Activated CD8-positive, alpha-beta memory T cell treated with anti-CD3 and anti-CD28 coated beads, Interleukin-2, amount 50 U/mL, for 48 hours (primary cell): ENCODE data around the gene EYA4.
"Not testable (repeated sequence)": the region's sequence is repeated elsewhere in the genome, so short reads cannot be mapped to it uniquely, and the experiment has no call there.

ENCODE experiments used
- DNase-seq: peaks from one replicate; pipeline ENCODE4 v3.0.0-alpha.2; 2020

Gene EYA4

DNA sequence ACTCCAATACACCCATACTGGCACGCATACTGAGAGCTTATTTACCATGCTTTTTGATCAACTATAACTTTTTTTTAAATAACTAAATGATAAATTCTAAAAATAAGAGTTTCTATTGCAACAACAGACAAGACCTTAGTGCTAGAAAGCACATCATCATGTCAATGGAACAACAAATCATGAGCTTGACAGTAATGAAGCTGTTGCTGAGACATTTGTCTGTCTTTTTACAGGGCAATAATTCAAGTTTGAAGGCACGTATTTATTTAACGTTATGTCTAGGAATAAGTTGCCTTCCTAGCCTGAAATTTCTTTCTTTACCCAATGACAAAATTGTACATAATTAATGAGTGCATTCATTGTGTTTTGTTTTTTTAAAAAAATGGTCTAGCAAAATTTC is 299.2 kb downstream of the EYA4 start:
- no peak for DNase-seq

DNA sequence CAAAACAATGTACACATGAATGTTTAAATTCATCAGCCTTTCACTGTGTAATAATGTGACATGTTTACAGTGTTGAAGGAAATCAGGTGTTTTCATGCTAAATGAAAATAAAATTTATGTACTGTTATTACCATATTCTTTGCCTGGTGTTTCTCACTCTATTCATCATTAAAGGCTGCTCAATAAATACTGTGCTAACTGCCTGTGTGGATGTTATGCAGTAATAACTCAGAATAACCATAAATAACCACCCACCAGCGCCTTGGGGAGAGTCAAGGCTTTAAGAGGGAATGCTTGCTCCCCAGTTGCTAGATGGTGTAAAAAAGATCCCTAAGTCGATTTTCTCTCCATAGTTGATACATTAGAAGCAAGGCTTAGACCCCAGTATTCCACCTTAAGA is 299.9 kb downstream of the EYA4 start:
- DNase-seq, result no peak

DNA sequence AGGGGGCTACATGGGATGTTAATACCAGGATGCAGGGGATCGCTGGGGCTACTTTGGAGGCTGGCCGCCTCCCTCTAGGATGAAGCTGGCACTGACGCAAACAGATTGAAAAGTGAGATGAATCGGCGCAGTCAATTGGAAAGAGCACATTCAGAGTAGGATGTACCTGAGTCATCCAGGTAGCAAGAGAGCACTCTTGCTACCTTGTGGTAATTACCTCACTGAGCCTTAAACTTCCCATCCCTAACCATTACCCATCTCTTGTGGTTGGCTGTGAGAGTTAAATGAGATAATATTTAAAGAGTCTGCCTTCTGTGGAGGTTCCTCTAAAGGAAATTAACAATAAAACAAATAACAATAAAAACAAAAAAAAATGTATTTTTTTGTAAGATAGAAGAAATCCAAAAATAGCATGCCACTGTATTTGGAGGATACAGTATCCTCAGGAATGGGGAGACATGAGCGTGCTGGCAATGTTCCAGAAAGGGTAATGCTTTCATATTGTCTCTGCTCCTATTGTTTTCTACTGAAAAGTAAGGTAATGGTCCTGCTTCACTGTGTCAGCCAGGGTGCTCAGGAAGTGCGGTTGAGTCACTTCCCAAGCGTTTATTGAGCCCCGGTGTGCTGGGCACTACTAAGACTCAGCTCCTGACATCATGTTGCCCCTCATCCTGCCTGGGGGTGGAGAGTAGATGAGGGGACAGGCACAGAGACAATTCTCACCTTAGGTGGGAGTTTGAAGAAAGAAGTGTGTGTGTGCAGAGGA is 301.1 kb downstream of the EYA4 start:
- DNase-seq, result no peak

DNA sequence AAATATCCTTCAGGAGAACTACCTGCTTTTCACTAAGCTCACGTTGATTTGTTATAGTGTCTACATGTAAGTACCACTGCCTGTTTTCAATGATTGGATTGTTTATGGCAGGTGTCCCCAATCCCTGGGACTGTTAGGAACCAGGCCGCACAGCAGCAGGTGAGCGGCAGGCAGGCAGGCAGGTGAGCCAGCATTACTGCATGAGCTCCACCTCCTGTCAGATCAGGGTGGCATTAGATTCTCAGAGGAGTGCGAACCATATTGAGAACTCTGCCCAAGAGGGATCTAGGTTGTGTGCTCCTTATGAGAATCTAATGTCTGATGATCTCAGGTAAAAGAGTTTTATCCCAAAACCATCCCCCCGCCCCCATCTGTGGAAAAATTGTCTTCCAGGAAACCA is 303.3 kb downstream of the EYA4 start:
- DNase-seq, result no peak

GRCh38 chr6:133546098-133546497 is 304.9 kb downstream of the EYA4 start:
- DNase-seq, result no peak

GRCh38 chr6:133547136-133547535 is 306.0 kb downstream of the EYA4 start:
- no peak for DNase-seq

DNA sequence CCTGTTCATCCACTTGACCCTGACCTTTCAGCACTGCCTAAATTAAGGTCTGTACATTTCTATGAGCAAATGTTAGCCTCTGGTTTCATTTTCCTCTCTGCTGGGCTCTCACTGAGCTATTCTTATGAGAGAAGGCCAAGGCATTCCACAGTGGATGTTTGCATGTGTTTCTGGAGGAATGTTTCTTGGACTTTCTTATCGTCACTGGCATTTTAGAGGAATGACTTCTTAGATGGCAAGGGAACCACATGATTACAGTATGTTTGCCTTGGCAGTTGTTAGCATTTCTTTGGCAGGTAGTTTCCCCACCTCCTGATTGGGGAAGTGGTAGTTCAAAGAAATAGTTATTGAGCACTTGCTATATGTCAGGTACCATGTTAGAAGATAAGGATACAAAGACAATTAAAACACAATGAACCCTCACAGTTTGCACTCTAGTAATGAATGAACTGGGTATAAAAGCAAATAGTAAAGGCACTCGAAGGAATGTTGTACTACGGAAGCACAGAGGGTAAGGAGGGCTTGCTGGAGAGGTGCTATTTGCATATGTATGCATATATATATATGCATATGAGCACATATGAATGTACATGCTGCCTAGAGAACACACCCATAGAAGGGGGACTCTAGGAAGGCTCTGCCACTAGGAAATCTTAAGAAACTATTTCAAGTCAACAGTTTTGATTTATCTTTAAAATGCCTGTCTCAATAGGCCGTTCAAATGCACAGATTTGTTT is 307.4 kb downstream of the EYA4 start:
- DNase-seq, result no peak

- DNase-seq, result no peak
These were observed 308.2 kb downstream of the EYA4 start for GRCh38 chr6:133549371-133549801.

- no peak for DNase-seq
These were observed 308.9 kb downstream of the EYA4 start for GRCh38 chr6:133550026-133550425.

- no peak for DNase-seq
These were observed 310.3 kb downstream of the EYA4 start for GRCh38 chr6:133551436-133551835.

DNA sequence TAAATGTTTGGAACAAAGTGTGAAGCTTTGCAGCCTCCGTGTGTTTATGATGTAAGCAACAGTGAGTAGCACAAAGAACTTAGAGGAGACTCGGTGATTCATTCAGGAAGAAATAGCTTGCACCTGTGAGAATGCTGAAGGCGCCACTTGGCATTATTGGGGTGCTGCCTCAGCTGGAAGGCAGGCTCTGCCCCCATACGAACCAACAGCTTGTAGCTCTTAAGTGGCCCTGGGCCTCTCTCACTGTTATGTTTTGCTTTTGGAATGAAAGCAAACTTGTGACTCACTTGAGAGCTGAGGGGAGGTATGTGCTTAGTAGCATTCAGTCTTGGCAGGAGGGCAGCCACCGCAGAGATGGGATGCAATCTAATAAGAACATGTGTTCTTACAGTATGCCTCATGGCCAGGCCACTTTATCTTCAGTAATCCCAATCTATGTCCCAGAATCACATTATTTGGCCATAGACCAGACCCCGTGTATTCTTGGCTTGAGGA is 310.7 kb downstream of the EYA4 start:
- no peak for DNase-seq

DNA sequence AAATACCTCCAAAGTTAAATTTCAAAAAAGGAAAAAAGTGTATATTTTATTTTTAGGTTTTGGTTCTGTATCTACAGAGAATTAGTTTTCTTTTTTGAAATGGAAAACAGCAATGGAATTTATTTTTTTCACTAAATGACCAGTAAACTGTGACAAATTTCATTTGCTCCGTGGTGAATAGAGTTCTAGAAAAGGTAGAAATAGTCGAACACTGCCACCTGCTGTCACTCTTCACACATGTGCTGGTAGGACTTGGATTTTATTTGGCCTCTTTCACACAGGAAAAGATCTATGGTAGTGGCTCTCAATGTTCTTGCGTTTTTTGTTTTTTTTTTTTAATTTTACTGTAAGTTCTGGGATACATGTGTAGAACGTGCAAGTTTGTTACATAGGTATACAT is 312.5 kb downstream of the EYA4 start:
- no peak for DNase-seq

DNA sequence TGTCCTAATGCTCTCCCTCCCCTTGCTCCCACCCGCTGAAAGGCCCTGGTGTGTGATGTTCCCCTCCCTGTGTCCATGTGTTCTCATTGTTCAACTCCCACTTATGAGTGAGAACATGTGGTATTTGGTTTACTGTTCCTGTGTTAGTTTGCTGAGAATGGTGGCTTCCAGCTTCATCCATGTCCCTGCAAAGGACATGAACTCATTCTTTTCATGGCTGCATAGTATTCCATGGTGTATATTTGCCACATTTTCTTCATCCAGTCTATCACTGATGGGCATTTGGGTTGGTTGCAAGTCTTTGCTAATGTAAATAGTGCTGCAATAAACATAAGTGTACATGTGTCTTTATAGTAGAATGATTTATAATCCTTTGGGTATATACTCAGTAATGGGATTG is 313.0 kb downstream of the EYA4 start:
- not testable (repeated sequence) for DNase-seq

- no peak for DNase-seq
These were observed 314.5 kb downstream of the EYA4 start for GRCh38 chr6:133555685-133556084.

DNA sequence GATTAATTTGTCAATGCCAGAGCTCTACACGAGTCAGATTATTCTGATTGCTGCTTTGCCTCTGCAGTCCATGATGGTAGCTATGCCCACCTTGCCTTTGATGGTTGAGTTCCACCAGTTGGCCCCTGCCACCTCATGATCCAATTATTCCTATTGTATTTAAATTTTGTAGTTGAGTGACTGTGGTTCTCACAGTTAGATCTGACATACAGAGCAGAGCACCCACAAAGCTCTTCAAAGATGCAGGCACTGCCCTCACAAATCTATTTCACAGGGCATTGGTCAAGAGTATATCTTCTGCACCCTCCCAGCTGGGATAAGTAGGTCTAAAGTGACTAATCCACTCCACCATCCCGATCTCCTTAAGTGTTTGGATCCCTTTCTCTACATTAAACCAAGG is 318.8 kb downstream of the EYA4 start:
- no peak for DNase-seq

DNA sequence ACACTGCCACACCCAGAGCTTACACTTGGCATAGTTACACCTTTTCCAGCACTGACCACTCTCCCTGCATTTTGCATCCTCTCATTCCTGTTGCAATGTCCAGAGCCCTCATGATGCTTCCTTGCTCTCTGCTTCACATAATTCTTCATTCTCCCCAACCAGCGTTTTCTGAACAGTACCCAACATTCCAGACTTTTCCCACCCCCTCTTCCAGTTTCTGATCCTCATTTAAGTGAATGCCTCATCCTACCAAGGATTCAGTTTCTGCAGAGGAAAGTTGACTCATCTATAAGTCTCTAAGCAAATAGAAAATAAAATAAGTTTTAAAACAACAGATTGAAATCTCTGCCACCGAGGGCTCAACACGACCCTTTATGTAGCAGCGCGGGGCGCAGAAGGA is 326.5 kb downstream of the EYA4 start:
- DNase-seq, result no peak

- no peak for DNase-seq
These were observed 328.1 kb downstream of the EYA4 start for GRCh38 chr6:133568970-133569889.

GRCh38 chr6:133571681-133572080 is 330.5 kb downstream of the EYA4 start:
- DNase-seq, result no peak

DNA sequence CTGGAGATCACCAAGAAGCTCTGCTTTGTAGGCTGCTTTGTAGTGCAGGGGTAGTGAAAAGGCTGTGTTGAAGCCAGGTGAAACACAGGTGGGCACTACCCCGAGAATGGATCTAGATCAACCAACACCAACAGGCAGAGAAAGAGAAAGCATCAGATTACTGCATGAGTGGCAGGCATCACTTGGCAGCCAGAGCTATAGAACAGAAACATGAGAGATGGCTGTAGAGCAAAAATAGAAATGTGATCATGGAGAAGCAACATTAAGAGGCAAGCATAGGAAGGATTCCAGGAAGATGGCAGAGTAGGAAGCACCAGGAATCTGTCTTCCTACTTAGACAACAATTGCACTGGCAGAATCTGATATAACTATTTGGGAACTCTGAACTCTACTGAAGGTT is 336.7 kb downstream of the EYA4 start:
- no peak for DNase-seq
